Stimulated activated CD8-positive, alpha-beta memory T cell treated with anti-CD3 and anti-CD28 coated beads, Interleukin-2, amount 100 ng/mL, for 48 hours (primary cell): ENCODE results near the gene PAQR7.
A peak's percentile ranks its signal among the peaks of the same experiment; 100 is the strongest.
"Not testable (repeated sequence)": the region's sequence is repeated elsewhere in the genome, so short reads cannot be mapped to it uniquely, and the experiment has no call there.

Experiments
- DNase-seq, 2 donors: peaks; one replicate each; pipeline ENCODE4 v3.0.0-alpha.2; 2020; ENCODE audit warnings: low read depth in 2 of 2

Gene PAQR7

DNA sequence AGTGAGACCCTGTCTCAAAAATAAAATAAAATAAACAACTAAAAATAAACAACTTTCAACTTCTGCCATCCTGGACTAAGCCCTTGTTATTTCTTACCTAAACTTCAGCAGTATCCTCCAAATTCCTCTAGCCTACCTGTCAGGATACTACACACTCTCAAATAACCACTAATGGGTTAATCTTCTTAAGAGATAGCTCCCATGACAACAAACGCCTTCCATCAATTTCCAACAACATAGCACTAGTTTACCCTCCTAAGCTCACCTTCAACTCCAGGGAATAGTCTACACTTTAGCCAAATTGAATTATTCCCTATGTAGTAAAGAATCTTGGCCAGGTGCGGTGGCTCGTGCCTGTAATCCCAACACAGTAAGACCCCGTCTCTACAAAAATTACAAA lies 27.6 kb downstream of the PAQR7 start:
- DNase-seq = no peak

DNA sequence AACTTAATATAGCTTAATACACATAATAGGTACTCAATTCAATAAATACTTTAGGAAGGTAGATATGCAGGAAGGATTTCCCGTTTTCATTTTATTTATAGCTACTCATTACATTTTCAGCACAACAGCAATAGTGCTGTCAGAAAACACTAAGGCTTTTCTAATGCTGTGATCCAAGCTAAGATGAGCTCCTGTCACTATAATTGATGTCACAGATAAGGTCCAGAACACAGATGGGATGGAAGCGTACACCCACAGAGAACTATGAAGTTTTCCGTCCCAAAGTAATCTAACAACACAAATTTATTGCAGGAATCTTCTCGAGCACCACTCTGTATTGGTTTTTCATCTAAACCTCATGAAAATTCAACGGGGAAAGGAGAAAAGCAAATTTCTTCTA lies 29.8 kb downstream of the PAQR7 start:
- DNase-seq = no peak

DNA sequence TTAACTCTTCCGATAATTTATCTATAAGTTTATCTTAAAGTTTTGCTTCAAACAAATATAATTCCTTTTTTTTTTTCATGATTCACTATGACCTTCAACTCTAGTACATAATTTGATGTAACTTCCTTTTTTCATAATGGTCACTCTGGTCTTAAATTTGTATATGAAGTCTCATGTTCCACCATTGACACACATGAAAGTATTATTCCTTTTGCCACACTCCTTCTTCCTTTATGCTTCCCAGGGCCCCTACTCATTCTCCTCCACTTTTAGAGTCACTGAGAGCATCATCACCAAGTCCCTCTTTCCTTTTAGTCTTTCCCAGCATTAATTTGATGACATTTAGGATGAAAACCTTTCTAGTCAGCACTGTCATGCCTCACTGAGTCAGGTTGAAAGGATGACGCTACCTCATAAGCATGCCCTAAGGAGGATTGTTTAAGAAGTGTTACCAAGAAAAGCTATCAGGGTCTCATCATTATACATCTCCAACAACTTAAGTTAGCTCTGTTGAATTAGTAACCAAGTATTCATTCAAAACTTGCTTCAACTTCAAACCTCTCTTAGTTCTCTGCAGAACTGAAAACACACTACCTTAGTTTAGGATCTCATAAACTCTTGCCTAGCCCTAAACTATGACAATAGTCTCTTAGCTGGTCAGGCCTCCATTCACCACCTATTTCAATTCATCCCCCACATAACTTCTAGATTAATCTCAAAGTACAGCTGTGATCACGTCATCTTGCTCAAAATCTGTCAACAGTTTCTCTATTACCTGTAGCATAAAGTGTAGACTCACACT lies 30.8 kb downstream of the PAQR7 start:
- DNase-seq = no peak

DNA sequence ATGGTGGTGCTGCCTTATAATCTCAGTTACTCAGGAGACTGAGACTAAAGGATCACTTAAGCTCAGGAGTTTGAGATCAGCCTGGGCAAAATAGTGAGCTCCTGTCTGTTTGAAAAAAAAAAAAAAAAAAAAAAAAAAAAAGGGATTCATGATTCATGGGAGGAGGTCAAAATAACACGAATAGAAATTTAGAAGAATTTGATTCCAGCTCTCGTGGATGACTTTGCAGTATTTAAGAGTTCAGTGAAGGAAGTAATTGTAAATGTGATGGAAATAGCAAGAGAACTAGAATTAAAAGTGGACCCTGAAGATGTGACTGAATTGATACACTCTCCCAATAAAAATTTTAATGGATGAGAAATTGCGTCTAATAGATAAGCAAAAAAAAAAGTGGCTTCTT lies 32.0 kb downstream of the PAQR7 start:
- DNase-seq = no peak

DNA sequence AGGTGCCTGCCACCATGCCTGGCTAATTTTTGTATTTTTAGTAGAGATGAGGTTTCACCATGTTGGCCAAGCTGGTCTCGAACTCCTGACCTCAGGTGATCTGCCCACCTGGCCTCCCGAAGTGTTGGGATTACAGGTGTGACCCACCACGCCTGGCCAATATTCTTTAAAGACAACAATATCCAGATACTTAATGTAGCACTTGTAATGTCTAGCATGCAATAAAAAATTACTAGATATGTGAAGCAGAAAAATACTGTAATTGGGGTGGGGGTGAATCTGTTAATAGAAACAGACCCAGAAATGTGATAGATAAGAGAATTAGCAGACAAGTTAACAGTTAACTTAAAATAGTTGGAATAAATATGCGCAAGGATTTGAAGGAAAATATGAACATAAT lies 35.7 kb downstream of the PAQR7 start:
- DNase-seq = not testable (repeated sequence)

DNA sequence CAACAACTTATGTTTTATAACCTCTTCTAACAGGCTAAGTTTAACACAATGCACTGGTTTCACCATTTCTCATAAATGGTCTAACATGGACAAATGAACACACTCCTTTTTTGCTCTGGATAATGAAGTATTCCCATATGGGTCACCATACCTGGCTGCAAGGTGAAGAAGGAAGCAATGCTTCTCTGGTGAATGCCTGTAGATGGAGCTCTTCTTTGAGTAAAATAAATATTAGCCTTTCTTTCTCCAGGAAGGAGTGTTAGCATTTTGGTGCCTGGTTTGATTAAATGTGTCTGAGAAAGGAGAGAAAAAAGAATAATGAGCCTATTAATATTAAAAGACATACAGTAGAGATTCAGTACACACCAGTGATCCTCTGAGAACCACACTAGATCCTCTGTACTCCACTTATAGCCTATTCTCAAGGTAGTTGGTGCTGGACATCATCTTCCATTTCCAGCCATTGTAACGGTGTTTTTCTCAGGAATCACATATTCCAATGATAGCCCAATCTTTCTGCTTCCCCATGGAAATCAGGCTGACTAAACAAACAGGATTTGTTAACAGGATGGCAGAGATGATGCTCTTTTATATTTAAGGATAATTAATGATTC lies 38.1 kb downstream of the PAQR7 start:
- no peak for DNase-seq

DNA sequence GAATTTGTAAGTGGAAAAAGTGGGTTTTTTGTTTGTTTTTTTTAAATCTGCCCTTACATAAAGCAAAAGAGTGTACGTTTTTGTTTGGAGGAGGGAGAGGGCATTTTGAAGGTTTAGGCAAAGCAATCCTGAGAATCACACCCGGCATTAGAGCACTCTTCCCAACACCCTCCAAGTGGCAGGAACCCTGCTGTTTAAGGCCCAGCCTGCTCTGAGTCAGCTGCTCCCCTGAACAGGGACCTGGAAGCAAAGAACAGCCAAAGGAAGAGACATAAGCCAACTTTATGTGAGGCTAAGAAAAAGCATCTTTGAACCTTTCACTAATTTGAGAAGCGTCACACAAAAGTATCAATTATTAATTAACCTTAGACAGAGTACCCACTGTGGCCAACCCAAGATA lies 38.8 kb downstream of the PAQR7 start:
- DNase-seq = no peak

DNA sequence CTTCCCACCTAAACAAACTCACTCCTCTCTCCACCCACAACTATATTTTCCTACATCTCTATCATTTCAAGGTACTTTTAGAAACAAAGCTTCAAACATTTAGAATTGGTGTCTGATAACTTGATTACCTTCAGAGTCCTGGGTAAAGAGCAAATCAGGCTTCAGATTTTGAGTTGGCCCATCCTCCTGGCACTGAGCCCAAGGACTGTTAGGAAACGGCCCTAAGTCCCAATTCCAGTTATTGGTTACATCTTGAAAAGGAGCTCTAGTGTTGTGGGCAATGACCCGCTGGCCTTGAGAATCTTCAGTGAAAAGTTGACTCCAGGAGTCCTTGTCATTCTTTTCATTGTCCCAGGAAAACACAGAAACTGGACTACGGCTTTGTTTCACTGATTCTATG lies 40.6 kb downstream of the PAQR7 start:
- DNase-seq = no peak

DNA sequence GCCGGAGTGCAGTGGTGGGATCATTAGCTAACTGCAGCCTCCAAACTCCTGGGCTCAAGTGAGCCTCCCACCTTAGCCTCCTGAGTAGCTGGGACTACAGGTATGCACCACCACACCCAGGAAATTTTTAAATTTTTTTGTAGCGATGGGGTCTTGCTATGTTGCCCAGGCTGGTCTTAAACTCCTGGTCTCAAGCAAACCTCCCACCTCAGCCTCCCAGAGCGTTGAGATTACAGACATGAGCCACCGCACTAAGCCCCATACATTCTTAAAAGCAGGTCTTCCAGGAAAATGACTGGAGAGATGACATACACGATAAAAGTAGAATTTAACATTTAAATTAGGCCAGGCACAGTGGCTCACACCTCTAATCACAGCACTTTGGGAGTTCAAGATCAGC lies 42.4 kb downstream of the PAQR7 start:
- no peak for DNase-seq

DNA sequence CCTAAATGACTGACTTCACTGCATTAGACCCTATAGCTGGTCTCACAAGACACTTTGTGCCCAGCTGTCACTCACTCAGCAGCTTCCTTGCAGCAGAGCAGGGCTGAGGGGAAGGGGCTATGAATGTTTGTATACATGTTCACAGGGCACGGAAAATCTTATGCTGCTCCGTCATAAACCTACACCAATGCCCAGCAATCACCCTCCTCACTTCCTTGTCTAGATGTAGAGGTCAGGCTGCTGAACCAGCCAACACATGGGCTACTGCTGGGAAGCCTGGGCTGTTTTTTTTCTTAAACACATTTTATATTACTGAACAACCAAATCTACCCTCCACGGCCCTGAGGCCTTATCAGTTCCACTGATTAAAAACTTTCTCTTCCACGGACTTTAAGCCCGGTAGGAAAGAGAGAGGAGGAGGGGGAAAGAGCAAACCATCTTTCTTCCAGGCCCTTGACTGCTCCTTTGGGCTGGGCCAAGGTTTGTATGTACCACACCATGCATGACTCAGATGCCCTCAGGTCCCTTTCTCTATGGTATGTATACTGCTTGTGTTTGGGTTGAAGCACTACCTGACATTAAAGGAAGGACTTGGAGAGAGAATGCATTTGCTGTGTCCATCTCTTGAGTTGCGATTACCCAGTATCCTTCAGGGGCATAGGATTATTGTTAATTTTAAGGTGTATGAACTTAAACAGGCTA lies 43.0 kb downstream of the PAQR7 start:
- DNase-seq = no peak

DNA sequence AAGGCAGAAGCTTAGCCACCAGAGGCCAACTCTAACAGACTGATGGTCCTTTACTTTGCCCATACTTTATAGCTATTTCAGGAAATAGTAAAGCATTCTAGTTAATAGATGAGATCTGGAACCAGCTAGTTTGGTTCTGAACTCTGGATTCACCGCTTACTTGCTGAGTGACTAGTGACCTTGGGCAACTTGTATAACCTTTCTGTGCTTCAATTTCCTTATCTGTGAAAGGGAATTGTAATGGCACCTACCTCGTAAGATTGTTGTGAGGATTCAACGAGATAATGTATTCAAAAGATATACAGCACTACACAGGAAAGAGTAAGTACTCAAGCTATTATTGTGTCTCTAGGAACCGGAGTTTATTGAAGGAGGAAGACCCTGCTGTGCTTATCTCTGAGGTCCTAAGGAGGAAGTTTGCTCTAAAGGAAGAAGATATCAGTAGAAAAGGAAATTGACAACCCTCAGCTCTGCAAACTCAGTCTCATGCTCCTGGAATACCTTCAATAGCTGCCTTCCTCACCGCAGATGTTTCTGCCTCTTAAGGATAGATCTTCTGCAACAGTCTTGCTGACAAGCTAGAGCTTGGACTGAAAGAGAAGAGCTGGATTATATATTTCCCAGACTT lies 43.8 kb downstream of the PAQR7 start:
- DNase-seq = no peak

DNA sequence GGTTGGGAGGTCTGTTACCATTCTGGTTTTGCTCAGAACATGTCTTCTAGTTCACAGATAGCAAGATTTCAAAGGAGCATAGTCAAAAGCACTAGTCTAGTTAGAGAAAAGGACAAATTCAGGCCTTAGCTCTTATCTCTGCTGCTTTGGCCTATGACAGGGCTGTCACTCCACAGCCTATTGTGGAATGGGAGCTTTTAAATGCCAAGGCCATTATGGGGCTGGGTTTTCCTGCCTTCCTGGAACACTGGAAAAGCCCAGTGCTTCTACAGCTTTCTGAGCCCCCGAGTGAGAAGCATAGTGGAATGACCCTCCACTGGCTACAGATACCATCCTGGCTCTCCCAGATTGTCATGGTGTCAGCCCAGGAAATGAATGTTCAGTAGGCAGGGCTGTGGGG lies 46.5 kb downstream of the PAQR7 start:
- DNase-seq = no peak

DNA sequence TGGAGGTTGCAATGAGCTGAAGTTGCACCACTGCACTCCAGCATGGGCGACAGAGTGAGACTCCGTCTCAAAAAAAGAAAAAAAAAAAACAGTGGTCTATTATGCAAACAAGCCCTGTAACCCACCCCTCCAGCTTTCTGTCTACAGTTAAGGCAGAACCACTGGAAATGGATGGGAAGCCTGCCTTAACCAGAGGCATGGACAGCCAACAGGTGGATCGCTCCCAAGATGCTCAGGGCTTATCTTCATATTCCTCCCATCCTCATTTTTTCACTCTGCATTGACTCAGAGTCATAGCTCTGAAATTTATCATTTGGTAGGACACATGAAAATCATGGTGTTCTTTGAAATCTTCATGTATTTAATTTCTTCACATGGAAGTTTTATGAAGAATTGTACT lies 47.0 kb downstream of the PAQR7 start:
- DNase-seq = no peak

DNA sequence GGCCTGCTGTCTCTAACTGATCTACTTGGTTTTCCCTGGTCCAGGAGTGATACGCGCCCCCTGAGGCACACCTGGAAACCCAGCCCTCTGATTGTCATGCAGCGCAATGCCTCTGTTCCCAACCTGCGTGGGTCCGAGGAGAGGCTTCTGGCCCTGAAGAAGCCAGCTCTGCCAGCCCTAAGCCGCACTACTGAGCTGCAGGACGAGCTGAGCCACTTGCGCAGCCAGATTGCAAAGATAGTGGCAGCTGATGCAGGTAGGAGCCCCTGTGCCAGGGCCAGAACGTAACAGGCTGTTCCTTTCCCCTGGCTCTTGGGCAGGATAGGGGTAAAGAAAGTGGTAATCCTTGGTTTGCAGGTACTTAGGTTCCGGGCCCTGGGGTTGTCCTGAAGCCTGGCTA lies 48.9 kb downstream of the PAQR7 start:
- DNase-seq = no peak

DNA sequence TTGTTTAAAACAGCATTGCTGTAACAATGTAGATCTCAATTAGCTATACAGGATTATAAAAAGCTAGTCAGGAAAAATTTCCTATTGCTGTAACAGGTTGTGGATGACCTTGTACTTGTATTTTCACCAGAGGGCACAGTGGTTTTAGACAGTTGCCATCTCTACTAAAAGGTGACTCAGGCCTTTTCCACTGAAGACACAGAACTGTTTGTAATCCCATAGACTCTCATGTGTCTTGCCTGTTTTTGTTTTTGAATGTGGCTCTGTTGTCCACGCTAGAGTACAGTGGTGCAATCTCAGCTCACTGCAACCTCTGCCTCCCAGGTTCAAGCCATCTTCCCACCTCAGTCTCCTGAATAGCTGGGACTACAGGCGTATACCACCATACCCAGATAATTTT lies 49.9 kb downstream of the PAQR7 start:
- no peak for DNase-seq

DNA sequence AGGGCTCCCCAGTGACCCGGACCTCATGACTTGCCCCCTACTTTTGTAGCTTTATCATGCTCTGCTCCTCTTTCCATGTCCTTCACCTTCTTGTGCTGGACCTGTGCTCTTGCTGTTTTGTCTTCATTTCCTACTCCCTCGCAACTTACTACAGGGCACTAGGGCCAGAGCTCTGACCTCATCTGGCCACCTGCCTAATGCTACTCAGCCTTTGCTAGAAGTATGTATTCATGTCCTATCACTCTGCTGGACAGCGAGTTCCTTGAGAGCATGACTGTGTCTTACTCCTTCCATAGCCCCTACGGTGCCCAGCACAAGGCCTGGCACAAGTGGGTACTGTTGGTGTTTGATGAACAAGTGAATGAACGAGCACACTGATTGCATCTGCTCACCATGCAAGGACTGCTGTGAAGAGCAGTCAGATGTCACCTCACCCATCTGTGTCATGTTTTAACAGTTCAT lies 53.8 kb downstream of the PAQR7 start:
- DNase-seq = no peak

DNA sequence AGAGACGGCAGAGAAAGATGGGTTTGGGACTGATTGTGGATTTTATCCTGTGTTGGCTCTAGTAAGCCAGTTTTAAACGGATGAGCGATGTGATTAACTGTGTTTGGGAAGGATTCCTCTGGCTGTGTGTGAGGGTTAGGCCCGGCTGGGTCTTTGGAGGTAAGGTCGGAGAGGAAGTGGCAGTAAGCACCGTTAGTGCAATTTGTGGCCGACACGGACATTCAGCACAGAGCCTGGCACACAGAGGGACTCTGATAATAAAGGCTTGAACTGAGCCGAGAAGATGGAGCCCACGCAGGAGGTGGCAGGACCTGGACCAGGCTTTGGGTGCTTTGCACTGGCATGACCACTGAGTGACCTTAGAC lies 54.4 kb downstream of the PAQR7 start:
- DNase-seq = no peak

DNA sequence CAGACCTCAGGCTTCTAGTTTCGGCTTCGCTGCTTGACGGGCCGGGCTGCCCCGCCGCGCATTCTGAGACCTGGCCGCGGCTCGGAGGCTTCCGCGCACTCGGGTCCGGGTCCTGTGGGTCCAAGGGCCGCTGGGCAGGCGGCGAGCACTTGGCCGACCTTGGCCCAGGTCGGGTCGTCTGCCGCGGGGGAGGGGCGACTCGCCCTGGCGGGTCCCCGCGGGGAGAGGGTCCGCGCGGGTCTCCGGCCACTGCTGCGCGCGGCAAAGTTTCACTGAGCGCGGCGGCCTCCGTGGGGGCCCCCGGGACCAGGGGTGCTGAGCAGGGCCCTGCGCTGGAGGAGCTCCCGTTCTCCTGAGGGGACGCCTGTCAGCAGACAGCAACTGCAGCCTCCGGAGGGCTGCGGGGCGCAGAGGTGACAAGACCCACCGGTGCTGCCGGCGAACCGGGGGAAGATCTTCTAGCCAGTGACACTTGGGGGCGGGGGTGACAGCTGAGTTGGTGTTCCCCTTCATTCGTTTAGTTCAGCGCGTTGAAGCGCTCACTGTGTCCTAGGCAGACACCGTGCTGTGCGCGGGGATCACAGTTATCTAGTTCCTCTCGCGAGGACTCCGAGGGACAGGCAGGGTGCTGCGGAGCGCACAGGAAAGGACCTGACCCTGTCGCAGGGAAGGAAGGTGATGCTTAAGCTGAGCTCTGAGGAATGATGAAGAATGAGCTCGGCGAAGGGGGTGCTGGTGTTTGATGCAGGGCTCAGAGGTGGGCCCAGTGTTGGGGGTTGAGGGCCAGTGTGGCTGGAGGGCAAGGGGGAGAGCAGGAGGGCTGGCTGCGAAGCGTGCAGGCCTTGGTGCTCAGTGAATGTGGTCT lies 55.0 kb downstream of the PAQR7 start:
- DNase-seq = peak; percentile 47 to 49

DNA sequence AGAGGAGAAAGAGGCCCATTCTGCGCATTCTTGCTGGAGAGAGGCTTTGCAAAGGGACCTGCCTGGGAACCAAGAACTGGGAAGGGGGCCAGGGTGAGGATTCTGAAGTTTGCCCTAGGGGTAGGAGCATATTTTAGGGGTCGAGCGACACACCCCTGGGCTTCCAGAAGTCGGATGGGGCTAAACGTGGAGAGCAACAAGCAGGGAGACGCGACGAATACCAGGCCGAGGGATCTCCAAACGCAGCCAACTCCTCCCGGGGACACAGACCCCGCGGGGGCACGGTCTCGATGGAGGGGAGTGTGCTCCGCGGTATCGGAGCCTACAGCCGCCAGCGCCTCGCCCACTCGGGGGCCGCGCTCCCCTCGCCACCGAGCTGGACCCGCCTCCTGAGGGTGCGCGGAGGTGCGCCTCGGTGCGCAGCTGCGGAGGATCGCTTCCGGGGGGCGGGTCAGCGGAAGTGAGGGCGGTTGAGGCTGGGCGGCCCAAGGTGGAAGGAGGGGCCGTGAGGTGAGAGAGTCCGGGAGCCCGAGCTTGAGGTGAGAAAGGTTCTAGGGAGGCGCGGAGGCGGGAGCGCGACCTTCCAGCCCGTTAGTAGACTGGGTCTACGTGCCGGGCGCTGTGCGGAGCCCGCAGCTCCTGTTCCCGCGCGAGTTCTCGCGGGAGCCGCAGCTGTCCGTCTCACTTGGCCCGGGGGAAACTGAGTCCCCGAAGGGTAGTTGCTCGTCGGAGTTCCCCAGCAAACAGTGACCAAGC lies 55.8 kb downstream of the PAQR7 start, which contains the start of gene MTFR1L:
MTFR1L (plus strand) TSS at position 464 of the 756 bp plus-strand sequence. CDS start 3,151 bp downstream, outside the sequence.
- peak; percentile 89 to 93 for DNase-seq

DNA sequence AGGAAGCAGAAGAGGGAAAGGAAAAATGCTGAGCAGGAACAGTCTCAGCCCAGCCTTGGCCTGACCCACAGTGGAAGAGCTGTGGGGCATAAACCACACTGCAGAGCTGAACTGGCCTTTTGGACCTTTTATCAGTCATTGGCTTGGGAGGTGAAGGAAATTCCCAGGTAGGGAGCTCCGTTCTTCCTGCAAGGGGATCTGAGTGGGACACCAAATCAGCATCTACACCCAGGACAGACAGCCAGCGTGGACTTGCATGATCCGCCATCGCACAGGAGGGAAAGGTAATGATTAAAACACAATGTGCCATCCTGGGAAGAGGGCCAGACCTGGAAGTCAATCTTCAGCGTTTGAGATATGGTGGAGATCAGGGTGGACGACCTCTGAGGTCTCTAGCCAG lies 56.9 kb downstream of the PAQR7 start:
- no peak for DNase-seq
